GM21390 (cell line): ENCODE results near the gene ANKRD40.

ENCODE experiments used
- ATAC-seq: cut with Tn5 transposase; IDR thresholded peaks from one replicate; pipeline ENCODE4 v1.9.1; 2021; ENCODE audit not compliant: unreplicated experiment

The ANKRD40 gene

GRCh38 chr17:50672071-50672470 lies 35.6 kb downstream of the ANKRD40 start:
- ATAC-seq = no peak

GRCh38 chr17:50668838-50669581 lies 38.7 kb downstream of the ANKRD40 start:
- no peak for ATAC-seq

GRCh38 chr17:50668025-50668837 lies 39.5 kb downstream of the ANKRD40 start:
- ATAC-seq = no peak

GRCh38 chr17:50667259-50668024 lies 40.3 kb downstream of the ANKRD40 start:
- ATAC-seq = no peak

- no peak for ATAC-seq
Measured at GRCh38 chr17:50666316-50666715, 41.4 kb downstream of the ANKRD40 start.

GRCh38 chr17:50665838-50666237 lies 41.9 kb downstream of the ANKRD40 start:
- ATAC-seq = no peak

- ATAC-seq = no peak
Measured at GRCh38 chr17:50664788-50665458, 42.8 kb downstream of the ANKRD40 start.

- no peak for ATAC-seq
Measured at GRCh38 chr17:50663812-50664374, 43.8 kb downstream of the ANKRD40 start.

- no peak for ATAC-seq
Measured at GRCh38 chr17:50662632-50663225, 45.0 kb downstream of the ANKRD40 start.

- ATAC-seq = no peak
Measured at GRCh38 chr17:50661795-50662391, 45.8 kb downstream of the ANKRD40 start.

GRCh38 chr17:50661348-50661747 lies 46.4 kb downstream of the ANKRD40 start:
- ATAC-seq = no peak

- ATAC-seq = no peak
Measured at GRCh38 chr17:50660887-50661345, 46.8 kb downstream of the ANKRD40 start.

- no peak for ATAC-seq
Measured at GRCh38 chr17:50660042-50660886, 47.5 kb downstream of the ANKRD40 start.

GRCh38 chr17:50659179-50659578 lies 48.5 kb downstream of the ANKRD40 start:
- ATAC-seq = no peak

GRCh38 chr17:50658616-50659015 lies 49.1 kb downstream of the ANKRD40 start:
- no peak for ATAC-seq

- no peak for ATAC-seq
Measured at GRCh38 chr17:50657627-50658026, 50.1 kb downstream of the ANKRD40 start.

GRCh38 chr17:50657054-50657453 lies 50.7 kb downstream of the ANKRD40 start:
- no peak for ATAC-seq

- no peak for ATAC-seq
Measured at GRCh38 chr17:50656509-50656908, 51.2 kb downstream of the ANKRD40 start.

- ATAC-seq = no peak
Measured at GRCh38 chr17:50653738-50654137, 54.0 kb downstream of the ANKRD40 start.
